ENCODE results near the gene UTP25.

Gene UTP25

GRCh38 chr1:209877087-209877764 lies 49.5 kb downstream of the UTP25 start:
- H3F3A ChIP-seq (ENCODE audit: control insufficient read depth, insufficient read depth) = no peaks in the 10 kb centered on the region
- H3K36me3 ChIP-seq (ENCODE audit: control insufficient read depth, low read length) = no peaks in the 10 kb centered on the region
- TF ChIP-seq CTCF (IDR thresholded peaks at IDR 0.05; ENCODE audit: low read depth, low read length, poor library complexity, severe bottlenecking) = no peak
- no peak for TF ChIP-seq EZH2phosphoT487 (IDR thresholded peaks at IDR 0.05; ENCODE audit: borderline replicate concordance, low read length)
- no peaks in the 10 kb centered on the region for H3K27me3 ChIP-seq (ENCODE audit: control insufficient read depth, low read length)
- no peak overlapping the region for H3K4me2 ChIP-seq (ENCODE audit: low read length)
- no peak overlapping the region for H3K4me3 ChIP-seq (ENCODE audit: low read length)
- no peaks in the 10 kb centered on the region for H4K20me1 ChIP-seq (ENCODE audit: control insufficient read depth, insufficient read depth, low read depth, low read length)
- no peaks in the 10 kb centered on the region for H3K9me3 ChIP-seq (ENCODE audit: control insufficient read depth, insufficient read depth, low read length)
- H3K27ac ChIP-seq (ENCODE audit: low read depth, low read length) = no peak overlapping the region
- no peaks in the 10 kb centered on the region for H3K4me1 ChIP-seq (ENCODE audit: control insufficient read depth, low read length)
- H3K79me2 ChIP-seq (ENCODE audit: control insufficient read depth, low read length) = no peaks in the 10 kb centered on the region
- H3K9me2 ChIP-seq (replicated peaks; ENCODE audit: control insufficient read depth, low read length) = no peaks in the 10 kb centered on the region

- TF ChIP-seq CTCF (IDR thresholded peaks at IDR 0.05; ENCODE audit: low read depth, low read length, poor library complexity, severe bottlenecking) = no peak
- TF ChIP-seq EZH2phosphoT487 (IDR thresholded peaks at IDR 0.05; ENCODE audit: borderline replicate concordance, low read length) = no peak
- Histone ChIP-seq H3K4me1 (ENCODE audit: control insufficient read depth, low read length) (no peaks in the 10 kb centered on the region), H3K9me2 (replicated peaks; ENCODE audit: control insufficient read depth, low read length) (no peaks in the 10 kb centered on the region), H3K79me2 (ENCODE audit: control insufficient read depth, low read length) (no peaks in the 10 kb centered on the region), H3K27ac (ENCODE audit: low read depth, low read length) (no peak overlapping the region), H3K36me3 (ENCODE audit: control insufficient read depth, low read length) (no peaks in the 10 kb centered on the region), H3F3A (ENCODE audit: control insufficient read depth, insufficient read depth) (no peaks in the 10 kb centered on the region), H3K27me3 (ENCODE audit: control insufficient read depth, low read length) (no peaks in the 10 kb centered on the region), H3K4me2 (ENCODE audit: low read length) (no peak overlapping the region), H4K20me1 (ENCODE audit: control insufficient read depth, insufficient read depth, low read depth, low read length) (no peaks in the 10 kb centered on the region), H3K4me3 (ENCODE audit: low read length) (no peak overlapping the region), H3K9me3 (ENCODE audit: control insufficient read depth, insufficient read depth, low read length) (no peaks in the 10 kb centered on the region)
Observed at GRCh38 chr1:209878964-209879363, 51.2 kb downstream of the UTP25 start.

- H3K4me1 ChIP-seq (ENCODE audit: control insufficient read depth, low read length) = no peaks in the 10 kb centered on the region
- H3K27me3 ChIP-seq (ENCODE audit: control insufficient read depth, low read length) = no peaks in the 10 kb centered on the region
- H3K4me2 ChIP-seq (ENCODE audit: low read length) = no peak overlapping the region
- no peaks in the 10 kb centered on the region for H3F3A ChIP-seq (ENCODE audit: control insufficient read depth, insufficient read depth)
- H3K9me2 ChIP-seq (replicated peaks; ENCODE audit: control insufficient read depth, low read length) = no peaks in the 10 kb centered on the region
- no peaks in the 10 kb centered on the region for H3K79me2 ChIP-seq (ENCODE audit: control insufficient read depth, low read length)
- no peak overlapping the region for H3K4me3 ChIP-seq (ENCODE audit: low read length)
- no peaks in the 10 kb centered on the region for H3K36me3 ChIP-seq (ENCODE audit: control insufficient read depth, low read length)
- H3K27ac ChIP-seq (ENCODE audit: low read depth, low read length) = no peak overlapping the region
- no peak for TF ChIP-seq EZH2phosphoT487 (IDR thresholded peaks at IDR 0.05; ENCODE audit: borderline replicate concordance, low read length)
- TF ChIP-seq CTCF (IDR thresholded peaks at IDR 0.05; ENCODE audit: low read depth, low read length, poor library complexity, severe bottlenecking) = no peak
- no peaks in the 10 kb centered on the region for H3K9me3 ChIP-seq (ENCODE audit: control insufficient read depth, insufficient read depth, low read length)
- no peaks in the 10 kb centered on the region for H4K20me1 ChIP-seq (ENCODE audit: control insufficient read depth, insufficient read depth, low read depth, low read length)
Observed at GRCh38 chr1:209879539-209879938, 51.8 kb downstream of the UTP25 start.
